Muscle of back (tissue), 10 donors: Measurements from ENCODE around the gene SPG21. TPM values are rescaled to one million over a fixed set of nuclear protein-coding genes. Genes with fewer than 3 reads are reported as not detected.

Source experiments
- polyA plus RNA-seq, 10 donors: library from polyadenylated mRNA; unstranded; fragments of 120-200 nt; gene quantifications; one replicate each; pipeline ENCODE4 v1.2.1, GENCODE V29; 2013; ENCODE audit not compliant: insufficient read length in 10 of 10

Gene SPG21
- polyA plus RNA-seq, 10 donors: 65.6 to 89.1 (median 80.8) TPM

Other genes starting within 250 kb of the SPG21 start
- 1 to 10 TPM; 3.2 to 6.4 (median 5.0) TPM for gene RBPMS2, start 214.3 kb downstream of the SPG21 start, polyA plus RNA-seq
- gene PIF1, start 164.3 kb downstream of the SPG21 start, polyA plus RNA-seq: 10 to 100 TPM in 1 of 10 donors, 1 to 10 TPM in 9; 3.6 to 11.0 (median 6.1) TPM
- gene PLEKHO2, start 148.0 kb downstream of the SPG21 start, polyA plus RNA-seq: 10 to 100 TPM; 12.7 to 17.2 (median 13.4) TPM
- gene ANKDD1A, start 78.0 kb downstream of the SPG21 start, polyA plus RNA-seq: 1 to 10 TPM; 3.1 to 9.9 (median 5.2) TPM
- 10 to 100 TPM in 3 of 10 donors, 1 to 10 TPM in 7; 6.2 to 11.6 (median 9.2) TPM for gene MTFMT, start 39.7 kb upstream of the SPG21 start, polyA plus RNA-seq
- gene SLC51B, start 55.5 kb upstream of the SPG21 start, polyA plus RNA-seq: 1 to 10 TPM; 1.2 to 2.3 (median 1.6) TPM
- gene RASL12, start 78.1 kb upstream of the SPG21 start, polyA plus RNA-seq: 10 to 100 TPM; 10.9 to 16.4 (median 12.7) TPM
- 1 to 10 TPM in 8 of 10 donors, under 1 TPM in 2; 0.62 to 2.6 (median 1.5) TPM for gene KBTBD13, start 86.8 kb upstream of the SPG21 start, polyA plus RNA-seq
- 1 to 10 TPM; 2.4 to 6.6 (median 4.1) TPM for gene UBAP1L, start 125.3 kb upstream of the SPG21 start, polyA plus RNA-seq
- gene PDCD7, start 143.9 kb upstream of the SPG21 start, polyA plus RNA-seq: 10 to 100 TPM; 15.7 to 26.6 (median 20.3) TPM
- 10 to 100 TPM; 35.5 to 46.6 (median 43.1) TPM for gene CLPX, start 195.4 kb upstream of the SPG21 start, polyA plus RNA-seq
- 10 to 100 TPM; 24.4 to 44.1 (median 33.0) TPM for gene CILP, start 221.6 kb upstream of the SPG21 start, polyA plus RNA-seq